ENCODE measurements around the gene TRIM15. TPM values are rescaled to one million over a fixed set of nuclear protein-coding genes. Genes with fewer than 3 reads are reported as not detected.

Gene TRIM15
- total RNA-seq, 1 experiment from 2014 or later = not detected

GRCh38 chr6:30196376-30196775 lies 33.0 kb downstream of the TRIM15 start:
- ChIA-PET CTCF (no interaction called here), POLR2A (ENCODE audit: unreplicated experiment) (no interaction called here)
- Histone ChIP-seq H3F3A (ENCODE audit: low read length, unreplicated experiment) (no peaks in the 10 kb centered on the region), H4K20me1 (ENCODE audit: low read length) (peaks cover 3% of the 10 kb centered on the region; the same call in 1 of the 2 replicates), H2AFZ (ENCODE audit: low read length) (no peak overlapping the region), H3K27me3 (ENCODE audit: low read length) (no peaks in the 10 kb centered on the region), H3K27ac (ENCODE audit: low read length) (no peak overlapping the region), H3K9me3 (ENCODE audit: low read length) (no peaks in the 10 kb centered on the region), H3K79me2 (ENCODE audit: low read length) (peaks cover 11% of the 10 kb centered on the region; the same call in 1 of the 2 replicates), H3K9ac (ENCODE audit: low read length) (no peak overlapping the region), H3K36me3 (ENCODE audit: low read depth, low read length) (peaks cover 51% of the 10 kb centered on the region), H3K9me2 (replicated peaks; ENCODE audit: low read length) (no peaks in the 10 kb centered on the region), H3K4me3 (ENCODE audit: low read length) (no peak overlapping the region), H3K4me1 (ENCODE audit: insufficient read depth, low read length) (no peaks in the 10 kb centered on the region), H3K4me2 (ENCODE audit: low read length) (no peak overlapping the region)
- ATAC-seq (no peak), DNase-seq (no peak)
- intact Hi-C loops (cut with micrococcal nuclease) = no loop called here
- no peak for TF ChIP-seq CTCF (conservative IDR thresholded peaks at IDR 0.05; ENCODE audit: low read depth, low read length)
- no peak for TF ChIP-seq EZH2phosphoT487 (IDR thresholded peaks at IDR 0.05; ENCODE audit: borderline replicate concordance, low read length)
- TF ChIP-seq EZH2 (IDR thresholded peaks at IDR 0.05; ENCODE audit: low read length, unreplicated experiment) = no peak
- no TSS peak for BruUV-seq (replicated peaks)

GRCh38 chr6:30198166-30199084 lies 35.1 kb downstream of the TRIM15 start:
- POLR2A ChIA-PET (ENCODE audit: unreplicated experiment) = no interaction called here
- TF ChIP-seq EZH2 (IDR thresholded peaks at IDR 0.05; ENCODE audit: low read length, unreplicated experiment) = no peak
- no peak for TF ChIP-seq CTCF (conservative IDR thresholded peaks at IDR 0.05; ENCODE audit: low read depth, low read length)
- no peak for TF ChIP-seq EZH2phosphoT487 (IDR thresholded peaks at IDR 0.05; ENCODE audit: borderline replicate concordance, low read length)
- Histone ChIP-seq H3K9me2 (replicated peaks; ENCODE audit: low read length) (no peaks in the 10 kb centered on the region), H3K4me2 (ENCODE audit: low read length) (no peak overlapping the region), H3K79me2 (ENCODE audit: low read length) (peaks cover 19% of the 10 kb centered on the region; the same call in 1 of the 2 replicates), H3K9ac (ENCODE audit: low read length) (no peak overlapping the region), H3K27me3 (ENCODE audit: low read length) (no peaks in the 10 kb centered on the region), H3K4me1 (ENCODE audit: insufficient read depth, low read length) (peaks cover 8% of the 10 kb centered on the region; the same call in 1 of the 2 replicates), H2AFZ (ENCODE audit: low read length) (no peak overlapping the region), H3K27ac (ENCODE audit: low read length) (no peak overlapping the region), H4K20me1 (ENCODE audit: low read length) (peaks cover 9% of the 10 kb centered on the region), H3K36me3 (ENCODE audit: low read depth, low read length) (peaks cover 52% of the 10 kb centered on the region), H3K9me3 (ENCODE audit: low read length) (no peaks in the 10 kb centered on the region), H3F3A (ENCODE audit: low read length, unreplicated experiment) (no peaks in the 10 kb centered on the region), H3K4me3 (ENCODE audit: low read length) (no peak overlapping the region)
- ATAC-seq = no peak
- intact Hi-C loops (cut with micrococcal nuclease) = no loop called here
- BruUV-seq (replicated peaks) = no TSS peak
- DNase-seq = no peak
- CTCF ChIA-PET = no interaction called here

Measured in PC-3 (cell line).